GM10266 (cell line): Measurements from ENCODE around the gene SIVA1.
A peak's percentile ranks its signal among the peaks of the same experiment; 100 is the strongest.
"Not testable (repeated sequence)": the region's sequence is repeated elsewhere in the genome, so short reads cannot be mapped to it uniquely, and the experiment has no call there.

Source experiments
- DNase-seq: peaks from one replicate; pipeline ENCODE4 v3.0.0; 2012; ENCODE audit errors: extremely low spot score
- TF ChIP-seq, protein P1 (sequence below): IDR thresholded peaks from 2 replicates; pipeline ENCODE4 v1.5.1; 2012; ENCODE audit warnings: mild to moderate bottlenecking, low read depth; ENCODE audit not compliant: control insufficient read depth, insufficient read depth; ENCODE audit errors: missing control alignments

SIVA1 gene

DNA sequence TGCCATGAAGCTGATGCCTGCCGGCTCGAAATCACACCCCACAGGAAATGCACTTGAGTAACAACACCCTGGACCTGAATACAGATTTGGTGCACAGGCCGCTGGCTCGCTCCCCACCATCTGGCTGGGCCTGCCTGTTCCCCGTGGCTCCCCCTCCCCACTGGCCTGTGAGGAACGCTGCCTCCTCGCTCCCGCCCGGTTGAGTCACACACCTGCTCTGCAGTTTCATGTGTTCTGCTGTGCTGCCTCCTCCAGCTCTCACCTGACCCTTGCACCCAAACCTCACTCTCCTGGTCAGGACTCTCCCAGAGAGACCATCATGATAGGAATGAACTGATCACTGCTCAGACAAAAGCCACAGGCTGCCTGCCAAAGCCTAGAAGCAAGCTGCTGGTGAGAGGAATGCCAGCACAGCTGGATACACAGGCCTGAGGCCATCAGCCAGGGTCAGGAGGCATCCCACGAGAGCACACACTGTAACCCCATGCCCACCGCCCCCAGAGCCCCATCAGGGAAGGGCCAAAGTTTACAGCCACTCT is 3.8 kb upstream of the SIVA1 start:
- TF ChIP-seq, protein P1, sequence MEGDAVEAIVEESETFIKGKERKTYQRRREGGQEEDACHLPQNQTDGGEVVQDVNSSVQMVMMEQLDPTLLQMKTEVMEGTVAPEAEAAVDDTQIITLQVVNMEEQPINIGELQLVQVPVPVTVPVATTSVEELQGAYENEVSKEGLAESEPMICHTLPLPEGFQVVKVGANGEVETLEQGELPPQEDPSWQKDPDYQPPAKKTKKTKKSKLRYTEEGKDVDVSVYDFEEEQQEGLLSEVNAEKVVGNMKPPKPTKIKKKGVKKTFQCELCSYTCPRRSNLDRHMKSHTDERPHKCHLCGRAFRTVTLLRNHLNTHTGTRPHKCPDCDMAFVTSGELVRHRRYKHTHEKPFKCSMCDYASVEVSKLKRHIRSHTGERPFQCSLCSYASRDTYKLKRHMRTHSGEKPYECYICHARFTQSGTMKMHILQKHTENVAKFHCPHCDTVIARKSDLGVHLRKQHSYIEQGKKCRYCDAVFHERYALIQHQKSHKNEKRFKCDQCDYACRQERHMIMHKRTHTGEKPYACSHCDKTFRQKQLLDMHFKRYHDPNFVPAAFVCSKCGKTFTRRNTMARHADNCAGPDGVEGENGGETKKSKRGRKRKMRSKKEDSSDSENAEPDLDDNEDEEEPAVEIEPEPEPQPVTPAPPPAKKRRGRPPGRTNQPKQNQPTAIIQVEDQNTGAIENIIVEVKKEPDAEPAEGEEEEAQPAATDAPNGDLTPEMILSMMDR = no peak
- no peak for DNase-seq

DNA sequence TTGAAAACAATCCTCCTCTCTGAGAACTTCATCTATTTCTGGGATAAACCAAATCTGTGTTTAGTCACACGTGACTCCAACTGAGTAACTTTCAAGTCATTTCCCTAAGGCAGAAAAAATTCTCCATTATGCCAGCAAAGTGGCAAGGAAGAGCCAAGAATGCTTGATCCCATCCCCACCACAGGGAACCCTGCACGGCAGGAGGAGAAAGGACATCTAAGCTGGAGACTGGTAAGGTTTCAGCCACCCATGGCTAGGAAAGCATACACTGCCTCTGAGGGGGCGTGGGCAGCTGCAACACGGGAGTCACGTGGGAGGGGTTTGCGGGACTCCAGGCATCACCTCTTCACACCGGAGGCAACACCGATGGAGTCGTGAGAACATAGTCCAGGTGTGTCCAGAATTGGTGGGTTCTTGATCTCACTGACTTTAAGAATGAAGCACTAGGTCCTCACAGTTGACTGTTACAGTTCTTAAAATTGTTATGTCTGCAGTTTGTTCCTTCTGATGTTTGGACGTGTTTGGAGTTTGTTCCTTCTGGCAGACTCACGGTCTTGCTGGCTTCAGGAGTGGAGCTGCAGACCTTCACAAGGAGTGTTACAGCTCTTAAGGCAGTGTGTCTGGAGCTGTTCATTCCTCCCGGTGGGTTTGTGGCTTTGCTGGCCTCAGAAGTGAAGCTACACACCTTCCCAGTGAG is 2.7 kb upstream of the SIVA1 start:
- no peak for DNase-seq
- TF ChIP-seq, protein P1 = no peak

DNA sequence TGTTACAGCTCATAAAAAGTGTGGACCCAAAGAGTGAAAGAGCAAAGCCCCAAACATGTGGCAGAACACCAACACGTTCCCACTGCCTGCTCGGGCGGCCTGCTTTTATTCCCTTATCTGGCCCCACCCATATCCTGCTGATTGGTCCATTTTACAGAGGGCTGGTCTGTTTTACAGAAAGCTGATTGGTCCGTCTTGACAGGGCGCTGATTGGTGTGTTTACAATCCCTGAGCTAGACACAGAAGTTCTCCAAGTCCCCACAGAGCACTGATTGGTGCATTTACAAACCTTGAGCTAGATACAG is 2.2 kb upstream of the SIVA1 start:
- not testable (repeated sequence) for DNase-seq

DNA sequence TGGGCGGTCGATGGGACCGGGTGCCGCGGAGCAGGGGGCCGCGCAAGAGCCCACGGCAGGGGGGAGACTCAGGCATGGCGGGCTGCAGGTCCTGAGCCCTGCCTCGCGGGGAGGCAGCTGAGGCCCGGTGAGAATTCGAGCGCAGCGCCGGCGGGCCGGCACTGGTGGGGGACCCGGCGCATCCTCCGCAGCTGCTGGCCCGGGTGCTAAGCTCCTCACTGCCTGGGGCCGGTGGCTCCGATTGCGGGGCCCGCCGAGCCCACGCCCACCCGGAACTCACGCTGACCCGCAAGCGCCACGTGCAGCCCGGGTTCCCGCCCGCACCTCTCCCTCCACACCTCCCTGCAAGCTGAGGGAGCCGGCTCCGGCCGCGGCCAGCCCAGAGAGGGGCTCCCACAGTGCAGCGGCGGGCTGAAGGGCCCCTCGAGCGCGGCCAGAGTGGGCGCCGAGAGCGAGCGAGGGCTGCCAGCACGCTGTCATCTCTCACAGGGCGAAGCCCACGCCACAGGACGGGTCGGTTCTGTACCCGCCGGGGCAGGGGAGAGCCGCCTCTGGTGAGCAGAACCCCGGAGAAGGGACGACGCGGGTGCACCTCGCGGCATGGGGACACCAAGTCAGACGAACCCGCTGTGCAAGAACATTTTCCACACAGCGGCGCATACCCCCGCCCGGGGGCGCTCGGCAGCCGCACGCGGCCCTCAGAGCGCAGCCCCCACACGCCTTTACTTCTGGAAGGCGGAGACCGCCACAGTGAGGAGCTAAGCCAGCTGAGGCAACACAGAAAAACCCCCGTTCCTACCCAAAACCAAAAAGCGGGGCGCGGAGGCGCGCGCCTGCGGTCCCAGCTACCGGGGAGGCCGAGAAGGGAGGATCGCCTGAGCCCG is 1.2 kb upstream of the SIVA1 start:
- DNase-seq = no peak
- TF ChIP-seq, protein P1 = no peak

GRCh38 chr14:104752423-104752734 is 568 bp upstream of the SIVA1 start:
- DNase-seq = peak; percentile 99
- TF ChIP-seq, protein P1 = no peak

DNA sequence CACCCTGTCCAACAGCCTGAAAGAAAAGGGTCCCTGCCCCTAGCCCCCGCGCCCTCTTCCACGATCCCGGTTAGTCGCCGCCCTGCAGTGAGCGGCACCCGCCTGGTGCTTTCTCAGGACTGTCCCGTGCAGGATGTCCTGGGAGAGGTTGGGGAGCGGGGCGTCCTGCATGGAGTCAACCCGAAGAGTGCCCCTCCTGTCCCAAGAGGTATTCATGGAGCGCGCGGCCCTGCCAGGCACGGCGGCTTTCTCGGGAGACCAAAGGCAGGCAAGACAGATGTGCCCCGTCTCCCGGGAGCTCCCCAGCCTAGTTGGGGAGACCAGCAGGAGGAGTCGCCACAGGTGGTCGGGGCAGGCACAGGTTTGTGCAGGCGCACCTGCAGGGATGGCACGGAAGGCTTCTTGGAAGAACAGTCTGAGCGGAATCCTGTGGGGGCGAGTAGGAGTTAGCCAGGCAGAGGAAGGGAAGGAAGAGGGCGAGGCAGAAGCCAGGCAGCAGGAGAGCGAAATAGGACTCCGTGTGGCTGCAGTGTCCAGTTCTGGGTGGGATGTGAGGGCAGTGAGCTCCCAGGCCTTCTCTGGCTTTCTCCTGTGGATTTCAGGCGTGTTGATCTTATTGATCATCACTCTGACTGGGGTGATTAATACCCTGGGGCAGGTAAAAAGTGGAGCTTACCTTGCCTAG is 723 bp downstream of the SIVA1 start:
- TF ChIP-seq, protein P1 = no peak
- DNase-seq = no peak

GRCh38 chr14:104754213-104754851 is 1.4 kb downstream of the SIVA1 start:
- TF ChIP-seq, protein P1 = no peak

More at GRCh38 chr14:104754213-104754851, 1.4 kb downstream of the SIVA1 start:
- no peak for DNase-seq
